K562 (cell line): ENCODE measurements around the gene GUCY2F. TPM values are rescaled to one million over a fixed set of nuclear protein-coding genes. Genes with fewer than 3 reads are reported as not detected.

Experiments
- ETS1 ChIP-seq: conservative IDR thresholded peaks from 2 replicates; pipeline ENCODE4 v1.6.1; 2011; ENCODE audit warnings: low read depth, mild to moderate bottlenecking, low read length; ENCODE audit not compliant: control insufficient read depth
- RBM17 ChIP-seq: fragments of 200-400 bp; formaldehyde crosslinking; IDR thresholded peaks from 2 replicates; pipeline ENCODE4 v1.6.1; 2017; ENCODE audit warnings: low read depth, mild to moderate bottlenecking, low read length, borderline replicate concordance
- SMC3 ChIP-seq: conservative IDR thresholded peaks from 2 replicates; pipeline ENCODE4 v1.6.1; 2011; ENCODE audit warnings: low read depth, low read length, improper control_type of control experiment; ENCODE audit not compliant: insufficient read depth
- polyA plus RNA-seq, 8 experiments: library from polyadenylated mRNA; depleted of rRNA in 4 of 8; stranded (reverse) in 5 of 8; unstranded in 3 of 8; fragments of >200 nt; fragmentation: Nextera tagmentation in 2 of 8; fragmentation: Illumina TruSeq in 1 of 8; extraction: Ambion mirVana in 2 of 8; extraction: Trizol in 1 of 8; gene quantifications; 2 replicates each; pipeline versions ENCODE4 v1.2.1 to v1.2.3, GENCODE V29; 2011 to 2014; ENCODE audit warnings: inconsistent platforms in 1 of 8, missing spikeins in 1 of 8
- total RNA-seq, 7 experiments: library from RNA; depleted of rRNA in 6 of 7; stranded (reverse); fragments of >200 nt in 6 of 7; fragmentation: Illumina TruSeq in 2 of 7; extraction: Trizol in 2 of 7; gene quantifications; 2 replicates each; pipeline versions ENCODE4 v1.2.1 to v1.2.3, GENCODE V29; 2011 to 2021; ENCODE audit warnings: low replicate concordance in 1 of 7
- TF ChIP-seq, protein P1 (sequence below), 2 experiments: fragments of 450-650 bp; formaldehyde crosslinking in 1 of 2; IDR thresholded peaks; 2 replicates each; pipeline versions ENCODE4 v1.4.0 to v1.6.1; 2014 to 2020; ENCODE audit warnings: mild to moderate bottlenecking in 2 of 2, borderline replicate concordance in 1 of 2, low read depth in 1 of 2
- TF ChIP-seq, protein P2 (sequence below), 2 experiments: fragments of 450-650 bp; IDR thresholded peaks; 2 replicates each; pipeline ENCODE4 v1.6.1; 2018; ENCODE audit warnings: mild to moderate bottlenecking in 2 of 2, low read depth in 1 of 2; ENCODE audit not compliant: partially characterized antibody in 2 of 2

Gene GUCY2F
- total and polyA plus RNA-seq, 9 of the 15 experiments (the other 6 are each of a cell fraction or from before 2014, with no cell fraction given): 0.01 to 0.06 (median 0.05) TPM; not detected in 6

DNA sequence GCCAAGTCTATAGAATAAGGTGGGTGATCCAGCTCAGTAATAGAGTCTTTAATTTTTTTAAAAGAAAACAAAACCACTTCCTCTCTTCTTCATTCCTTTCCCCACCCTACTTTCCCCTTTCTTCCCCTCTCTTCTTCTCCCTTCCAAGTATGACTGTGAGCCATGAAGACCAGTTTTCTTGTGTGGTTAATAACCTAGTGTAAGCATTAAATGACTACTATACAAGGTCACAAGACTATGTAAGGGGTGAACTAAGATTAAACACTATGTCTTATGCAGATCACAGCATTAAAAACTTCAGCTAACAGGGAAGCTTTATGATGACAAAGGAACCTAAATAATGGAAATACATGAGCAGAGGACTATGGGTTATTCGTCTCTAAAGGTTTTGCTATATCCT lies 135.4 kb downstream of the GUCY2F start (continued):
- TF ChIP-seq, protein P1, sequence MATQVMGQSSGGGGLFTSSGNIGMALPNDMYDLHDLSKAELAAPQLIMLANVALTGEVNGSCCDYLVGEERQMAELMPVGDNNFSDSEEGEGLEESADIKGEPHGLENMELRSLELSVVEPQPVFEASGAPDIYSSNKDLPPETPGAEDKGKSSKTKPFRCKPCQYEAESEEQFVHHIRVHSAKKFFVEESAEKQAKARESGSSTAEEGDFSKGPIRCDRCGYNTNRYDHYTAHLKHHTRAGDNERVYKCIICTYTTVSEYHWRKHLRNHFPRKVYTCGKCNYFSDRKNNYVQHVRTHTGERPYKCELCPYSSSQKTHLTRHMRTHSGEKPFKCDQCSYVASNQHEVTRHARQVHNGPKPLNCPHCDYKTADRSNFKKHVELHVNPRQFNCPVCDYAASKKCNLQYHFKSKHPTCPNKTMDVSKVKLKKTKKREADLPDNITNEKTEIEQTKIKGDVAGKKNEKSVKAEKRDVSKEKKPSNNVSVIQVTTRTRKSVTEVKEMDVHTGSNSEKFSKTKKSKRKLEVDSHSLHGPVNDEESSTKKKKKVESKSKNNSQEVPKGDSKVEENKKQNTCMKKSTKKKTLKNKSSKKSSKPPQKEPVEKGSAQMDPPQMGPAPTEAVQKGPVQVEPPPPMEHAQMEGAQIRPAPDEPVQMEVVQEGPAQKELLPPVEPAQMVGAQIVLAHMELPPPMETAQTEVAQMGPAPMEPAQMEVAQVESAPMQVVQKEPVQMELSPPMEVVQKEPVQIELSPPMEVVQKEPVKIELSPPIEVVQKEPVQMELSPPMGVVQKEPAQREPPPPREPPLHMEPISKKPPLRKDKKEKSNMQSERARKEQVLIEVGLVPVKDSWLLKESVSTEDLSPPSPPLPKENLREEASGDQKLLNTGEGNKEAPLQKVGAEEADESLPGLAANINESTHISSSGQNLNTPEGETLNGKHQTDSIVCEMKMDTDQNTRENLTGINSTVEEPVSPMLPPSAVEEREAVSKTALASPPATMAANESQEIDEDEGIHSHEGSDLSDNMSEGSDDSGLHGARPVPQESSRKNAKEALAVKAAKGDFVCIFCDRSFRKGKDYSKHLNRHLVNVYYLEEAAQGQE (IDR thresholded peaks at IDR 0.05; ENCODE audit: borderline replicate concordance): no peak
- TF ChIP-seq, protein P1 (CRISPR knock-in tag; IDR thresholded peaks at IDR 0.05; ENCODE audit: low read depth): no peak
- TF ChIP-seq ETS1 (no peak), SMC3 (no peak), RBM17 (no peak)
- TF ChIP-seq, protein P2, sequence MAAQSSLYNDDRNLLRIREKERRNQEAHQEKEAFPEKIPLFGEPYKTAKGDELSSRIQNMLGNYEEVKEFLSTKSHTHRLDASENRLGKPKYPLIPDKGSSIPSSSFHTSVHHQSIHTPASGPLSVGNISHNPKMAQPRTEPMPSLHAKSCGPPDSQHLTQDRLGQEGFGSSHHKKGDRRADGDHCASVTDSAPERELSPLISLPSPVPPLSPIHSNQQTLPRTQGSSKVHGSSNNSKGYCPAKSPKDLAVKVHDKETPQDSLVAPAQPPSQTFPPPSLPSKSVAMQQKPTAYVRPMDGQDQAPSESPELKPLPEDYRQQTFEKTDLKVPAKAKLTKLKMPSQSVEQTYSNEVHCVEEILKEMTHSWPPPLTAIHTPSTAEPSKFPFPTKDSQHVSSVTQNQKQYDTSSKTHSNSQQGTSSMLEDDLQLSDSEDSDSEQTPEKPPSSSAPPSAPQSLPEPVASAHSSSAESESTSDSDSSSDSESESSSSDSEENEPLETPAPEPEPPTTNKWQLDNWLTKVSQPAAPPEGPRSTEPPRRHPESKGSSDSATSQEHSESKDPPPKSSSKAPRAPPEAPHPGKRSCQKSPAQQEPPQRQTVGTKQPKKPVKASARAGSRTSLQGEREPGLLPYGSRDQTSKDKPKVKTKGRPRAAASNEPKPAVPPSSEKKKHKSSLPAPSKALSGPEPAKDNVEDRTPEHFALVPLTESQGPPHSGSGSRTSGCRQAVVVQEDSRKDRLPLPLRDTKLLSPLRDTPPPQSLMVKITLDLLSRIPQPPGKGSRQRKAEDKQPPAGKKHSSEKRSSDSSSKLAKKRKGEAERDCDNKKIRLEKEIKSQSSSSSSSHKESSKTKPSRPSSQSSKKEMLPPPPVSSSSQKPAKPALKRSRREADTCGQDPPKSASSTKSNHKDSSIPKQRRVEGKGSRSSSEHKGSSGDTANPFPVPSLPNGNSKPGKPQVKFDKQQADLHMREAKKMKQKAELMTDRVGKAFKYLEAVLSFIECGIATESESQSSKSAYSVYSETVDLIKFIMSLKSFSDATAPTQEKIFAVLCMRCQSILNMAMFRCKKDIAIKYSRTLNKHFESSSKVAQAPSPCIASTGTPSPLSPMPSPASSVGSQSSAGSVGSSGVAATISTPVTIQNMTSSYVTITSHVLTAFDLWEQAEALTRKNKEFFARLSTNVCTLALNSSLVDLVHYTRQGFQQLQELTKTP (IDR thresholded peaks at IDR 0.05; ENCODE audit: low read depth in 1 of 2, partially characterized antibody in 2 of 2): no peak
- TF ChIP-seq, all 486 proteins: peak for 0
